Osteoblast (primary cell): ENCODE data around the gene APOM. TPM values are rescaled to one million over a fixed set of nuclear protein-coding genes. Genes with fewer than 3 reads are reported as not detected.

Experiments used
- DNase-seq: peaks from one replicate; pipeline ENCODE4 v3.0.0; 2011; ENCODE audit warnings: low spot score, mixed read lengths; ENCODE audit not compliant: insufficient read length; ENCODE audit errors: missing footprints
- H2AFZ ChIP-seq: 2 replicates; pipeline ENCODE4 v1.6.0; 2011; ENCODE audit warnings: mild to moderate bottlenecking, low read length
- H3K27ac ChIP-seq: 2 replicates; pipeline ENCODE4 v1.5.1; 2011; ENCODE audit warnings: mild to moderate bottlenecking, low read depth, low read length, moderate library complexity
- H3K27me3 ChIP-seq: 2 replicates; pipeline ENCODE4 v1.6.0; 2012; ENCODE audit warnings: mild to moderate bottlenecking, control low read depth, inconsistent platforms, low read length, moderate library complexity; ENCODE audit not compliant: insufficient read depth
- H3K36me3 ChIP-seq: 2 replicates; pipeline ENCODE4 v1.5.1; 2011; ENCODE audit warnings: mild to moderate bottlenecking, low read length, control low read depth, moderate library complexity; ENCODE audit not compliant: insufficient read depth
- H3K4me1 ChIP-seq: 2 replicates; pipeline ENCODE4 v1.5.1; 2011; ENCODE audit warnings: mild to moderate bottlenecking, low read length, control low read depth, moderate library complexity; ENCODE audit not compliant: insufficient read depth
- H3K4me2 ChIP-seq: 2 replicates; pipeline ENCODE4 v1.6.0; 2011; ENCODE audit warnings: mild to moderate bottlenecking, low read length; ENCODE audit not compliant: insufficient read depth
- H3K4me3 ChIP-seq: fragments of 200-600 bp; sonication (generic); 3 replicates; pipeline ENCODE4 v1.5.1; 2012; ENCODE audit warnings: mild to moderate bottlenecking, low read length, inconsistent platforms; ENCODE audit not compliant: insufficient read depth
- H3K79me2 ChIP-seq: 2 replicates; pipeline ENCODE4 v1.6.0; 2012; ENCODE audit warnings: mild to moderate bottlenecking, low read length, control low read depth, inconsistent platforms; ENCODE audit not compliant: insufficient read depth
- H3K9me3 ChIP-seq: 2 replicates; pipeline ENCODE4 v1.5.1; 2011; ENCODE audit warnings: low read depth, low read length, control low read depth
- H4K20me1 ChIP-seq: 2 replicates; pipeline ENCODE4 v1.6.0; 2012; ENCODE audit warnings: mild to moderate bottlenecking, low read length, control low read depth; ENCODE audit not compliant: insufficient read depth
- CTCF ChIP-seq: IDR thresholded peaks from 2 replicates; pipeline ENCODE4 v1.5.1; 2011; ENCODE audit warnings: mild to moderate bottlenecking, low read depth, low read length, moderate library complexity; ENCODE audit errors: extremely low read depth
- total RNA-seq: library from RNA; depleted of rRNA; stranded (reverse); fragments of >200 nt; gene quantifications from 2 replicates; pipeline ENCODE4 v1.2.3, GENCODE V29; 2012

The APOM gene
- total RNA-seq, 1 donor, result 1.1 TPM

- no peak for TF ChIP-seq CTCF
- Histone ChIP-seq H3K27ac (peak overlapping the region; percentile 83), H3K4me2 (peak overlapping the region; percentile 46), H2AFZ (no peak overlapping the region), H3K36me3 (peaks cover 89% of the 10 kb centered on the region), H3K4me1 (peaks cover 7% of the 10 kb centered on the region), H3K4me3 (no peak overlapping the region), H4K20me1 (peaks cover 18% of the 10 kb centered on the region), H3K79me2 (no peaks in the 10 kb centered on the region), H3K27me3 (no peaks in the 10 kb centered on the region), H3K9me3 (no peaks in the 10 kb centered on the region)
- DNase-seq, result peak; percentile 95
Measured at GRCh38 chr6:31639449-31639861, 16.2 kb upstream of the APOM start.

DNA sequence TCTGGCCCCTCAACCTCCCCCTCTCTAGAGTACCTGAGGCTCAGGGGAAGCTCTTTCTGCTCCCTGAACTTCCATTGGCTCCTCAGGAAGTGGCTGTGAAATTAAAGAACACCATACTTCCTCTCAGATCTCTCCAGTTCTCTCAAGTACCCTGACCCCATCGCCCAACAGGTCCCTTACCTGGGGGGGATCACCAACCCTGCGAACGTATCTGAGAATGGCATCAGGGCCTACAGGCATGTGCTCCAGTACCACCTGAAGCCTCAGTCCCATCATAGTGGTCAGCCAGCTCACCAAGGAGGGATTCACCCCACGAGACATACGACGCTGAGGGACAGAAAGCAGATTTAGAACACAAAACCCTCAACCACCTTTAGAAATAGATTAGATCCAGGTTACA is 15.1 kb upstream of the APOM start:
- no peak overlapping the region for H3K4me3 ChIP-seq
- DNase-seq, result peak; percentile 56
- H4K20me1 ChIP-seq, result peaks cover 11% of the 10 kb centered on the region
- peaks cover 89% of the 10 kb centered on the region for H3K36me3 ChIP-seq
- no peaks in the 10 kb centered on the region for H3K79me2 ChIP-seq
- no peaks in the 10 kb centered on the region for H3K9me3 ChIP-seq
- H3K27ac ChIP-seq, result no peak overlapping the region
- peaks cover 7% of the 10 kb centered on the region for H3K4me1 ChIP-seq
- H3K4me2 ChIP-seq, result no peak overlapping the region
- no peak for TF ChIP-seq CTCF
- no peaks in the 10 kb centered on the region for H3K27me3 ChIP-seq
- no peak overlapping the region for H2AFZ ChIP-seq

DNA sequence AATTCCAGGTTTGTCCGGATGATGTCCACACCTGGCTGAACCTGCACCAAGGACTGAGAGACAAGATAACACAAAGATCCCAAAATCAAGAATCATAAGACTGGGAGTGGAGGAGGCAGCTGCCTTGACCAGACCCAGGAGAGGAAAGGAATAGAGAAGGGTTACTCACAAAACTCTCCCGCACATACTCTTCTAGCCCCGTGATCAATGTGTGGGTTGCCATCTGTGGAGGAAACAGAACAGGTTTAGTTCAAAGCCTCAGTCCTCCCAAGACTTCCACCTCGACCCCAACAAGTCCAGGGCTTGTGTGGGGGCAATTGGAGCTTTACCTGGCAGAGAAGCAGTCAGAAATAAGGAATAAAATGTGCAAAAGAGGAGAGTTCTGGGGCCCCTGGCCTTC is 14.3 kb upstream of the APOM start:
- peak; percentile 62 for DNase-seq
- H3K27ac ChIP-seq, result no peak overlapping the region
- H3K9me3 ChIP-seq, result no peaks in the 10 kb centered on the region
- no peaks in the 10 kb centered on the region for H3K79me2 ChIP-seq
- peaks cover 7% of the 10 kb centered on the region for H3K4me1 ChIP-seq
- H2AFZ ChIP-seq, result no peak overlapping the region
- no peak overlapping the region for H3K4me2 ChIP-seq
- H3K27me3 ChIP-seq, result no peaks in the 10 kb centered on the region
- no peak overlapping the region for H3K4me3 ChIP-seq
- peaks cover 88% of the 10 kb centered on the region for H3K36me3 ChIP-seq
- no peak for TF ChIP-seq CTCF
- peaks cover 6% of the 10 kb centered on the region for H4K20me1 ChIP-seq

DNA sequence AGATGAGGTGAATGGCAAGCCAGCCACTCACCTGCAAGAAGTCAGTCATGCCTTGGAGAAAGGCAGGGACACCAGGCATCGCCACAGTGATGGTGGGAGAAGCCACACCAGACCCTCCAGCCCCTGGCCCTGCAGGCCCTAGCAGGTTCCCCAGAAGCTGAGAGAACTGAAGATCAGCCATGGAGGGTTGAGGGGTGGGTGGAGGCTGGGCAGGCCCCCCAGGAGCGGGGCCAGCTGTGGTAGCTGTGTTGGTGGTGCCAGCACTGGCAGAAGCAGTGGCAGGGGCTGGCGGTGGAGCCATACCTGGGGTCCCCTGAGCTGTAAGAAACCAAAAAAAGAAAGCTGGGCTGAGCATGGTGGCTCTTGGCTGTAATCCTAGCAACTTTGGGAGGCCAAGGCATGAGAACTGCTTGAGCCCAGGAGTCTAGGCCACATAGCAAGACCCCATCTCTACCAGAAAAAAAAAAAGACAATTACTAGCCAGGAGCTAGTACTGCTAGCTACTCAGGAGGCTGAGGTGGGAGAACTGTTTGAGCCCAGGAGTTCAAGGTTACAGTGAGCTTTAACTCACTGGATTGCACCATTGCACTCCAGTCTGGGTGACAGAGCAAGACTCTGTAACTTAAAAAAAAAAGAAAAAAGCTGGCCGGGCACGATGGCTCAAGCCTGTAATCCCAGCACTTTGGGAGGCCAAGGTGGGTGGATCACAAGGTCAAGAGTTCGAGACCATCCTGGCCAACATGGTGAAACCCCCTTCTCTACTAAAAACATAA is 12.7 kb upstream of the APOM start:
- H3K27ac ChIP-seq, result no peak overlapping the region
- peaks cover 84% of the 10 kb centered on the region for H3K36me3 ChIP-seq
- no peak overlapping the region for H3K4me3 ChIP-seq
- TF ChIP-seq CTCF, result no peak
- peaks cover 7% of the 10 kb centered on the region for H3K4me1 ChIP-seq
- no peaks in the 10 kb centered on the region for H3K27me3 ChIP-seq
- peak; percentile 75 for DNase-seq
- peaks cover 3% of the 10 kb centered on the region for H4K20me1 ChIP-seq
- H3K4me2 ChIP-seq, result no peak overlapping the region
- no peak overlapping the region for H2AFZ ChIP-seq
- peaks cover 3% of the 10 kb centered on the region for H3K79me2 ChIP-seq
- H3K9me3 ChIP-seq, result no peaks in the 10 kb centered on the region
